ENCODE results near the gene NPTX2.

Gene NPTX2

GRCh38 chr7:98619450-98620321 lies 2.6 kb downstream of the NPTX2 start:
- DNase-seq, result no peak

- no peak for DNase-seq
Measured at GRCh38 chr7:98621573-98622482, 4.7 kb downstream of the NPTX2 start.

- DNase-seq, result no peak
Measured at GRCh38 chr7:98622926-98623325, 5.8 kb downstream of the NPTX2 start.

GRCh38 chr7:98624846-98625420 lies 7.8 kb downstream of the NPTX2 start:
- no peak for DNase-seq

GRCh38 chr7:98626460-98627412 lies 9.7 kb downstream of the NPTX2 start:
- no peak for DNase-seq

GRCh38 chr7:98627413-98627790 lies 10.3 kb downstream of the NPTX2 start:
- DNase-seq, result no peak

GRCh38 chr7:98628418-98628817 lies 11.3 kb downstream of the NPTX2 start:
- DNase-seq, result no peak

GRCh38 chr7:98629001-98629431 lies 11.9 kb downstream of the NPTX2 start:
- no peak for DNase-seq

GRCh38 chr7:98630149-98630548 lies 13.1 kb downstream of the NPTX2 start:
- DNase-seq, result no peak

- DNase-seq, result no peak
Measured at GRCh38 chr7:98630770-98631169, 13.7 kb downstream of the NPTX2 start.

GRCh38 chr7:98638853-98639252 lies 21.8 kb downstream of the NPTX2 start:
- no peak for DNase-seq

GRCh38 chr7:98640375-98640774 lies 23.3 kb downstream of the NPTX2 start:
- no peak for DNase-seq

- peak; percentile 14 for DNase-seq
Measured at GRCh38 chr7:98641646-98642500, 24.8 kb downstream of the NPTX2 start.

- DNase-seq, result no peak
Measured at GRCh38 chr7:98643236-98643985, 26.3 kb downstream of the NPTX2 start.

- DNase-seq, result no peak
Measured at GRCh38 chr7:98646465-98646864, 29.4 kb downstream of the NPTX2 start.

- DNase-seq, result no peak
Measured at GRCh38 chr7:98647326-98647725, 30.2 kb downstream of the NPTX2 start.

GRCh38 chr7:98651760-98652159 lies 34.7 kb downstream of the NPTX2 start:
- no peak for DNase-seq

GRCh38 chr7:98653601-98654310 lies 36.7 kb downstream of the NPTX2 start:
- DNase-seq, result no peak

- DNase-seq, result no peak
Measured at GRCh38 chr7:98654524-98655272, 37.6 kb downstream of the NPTX2 start.
